ENCODE measurements around the gene HTR6.

DNA sequence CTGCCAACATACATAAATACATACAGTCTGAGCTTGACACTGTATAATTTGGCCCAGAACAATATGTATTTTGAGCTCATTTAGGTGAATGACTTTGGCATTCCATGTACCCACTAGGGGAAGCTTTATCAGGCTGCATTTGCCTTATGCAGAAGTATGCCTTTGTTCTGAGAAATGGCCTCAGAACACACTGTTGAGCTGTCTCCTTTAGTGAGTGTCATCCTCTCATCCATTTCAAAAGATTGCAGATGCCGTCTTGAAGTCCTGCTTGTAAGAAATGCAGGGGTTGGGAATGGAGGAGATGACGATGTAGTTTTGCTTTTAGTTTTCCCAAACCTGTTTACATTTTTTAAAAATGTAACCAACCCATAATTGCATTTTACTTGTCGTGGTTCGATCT lies 35.3 kb upstream of the HTR6 start:
- TF ChIP-seq CTCF (IDR thresholded peaks at IDR 0.05; ENCODE audit: insufficient read depth, low read depth, low read length) (no peak), EZH2 (IDR thresholded peaks at IDR 0.05; ENCODE audit: insufficient read depth, low read length) (no peak)

All from astrocyte (in vitro differentiated cells and primary cell).